Trophoblast cell (in vitro differentiated cells and primary cell): ENCODE results near the gene TNFSF13.

Experiments used
- DNase-seq, 2 donors: peaks; one replicate each; pipeline ENCODE4 v3.0.0-alpha.2; 2016
- H2AFZ ChIP-seq: 2 replicates; pipeline ENCODE4 v1.6.1; 2013; ENCODE audit warnings: low read length, moderate library complexity, mild to moderate bottlenecking; ENCODE audit not compliant: insufficient read depth, poor library complexity
- H2AK5ac ChIP-seq: 2 replicates; pipeline ENCODE4 v1.6.1; 2013; ENCODE audit warnings: mild to moderate bottlenecking, low read length
- H2BK120ac ChIP-seq: 2 replicates; pipeline ENCODE4 v1.6.1; 2013; ENCODE audit warnings: low read length, mild to moderate bottlenecking, moderate library complexity; ENCODE audit not compliant: insufficient read depth, poor library complexity
- H2BK12ac ChIP-seq: 2 replicates; pipeline ENCODE4 v1.6.1; 2013; ENCODE audit warnings: mild to moderate bottlenecking, low read length, moderate library complexity
- H2BK5ac ChIP-seq: 2 replicates; pipeline ENCODE4 v1.6.1; 2013; ENCODE audit warnings: low read length, low read depth, moderate library complexity, mild to moderate bottlenecking; ENCODE audit not compliant: poor library complexity
- H3K14ac ChIP-seq: 2 replicates; pipeline ENCODE4 v1.6.1; 2013; ENCODE audit warnings: mild to moderate bottlenecking, low read length
- H3K18ac ChIP-seq: 2 replicates; pipeline ENCODE4 v1.6.1; 2013; ENCODE audit warnings: mild to moderate bottlenecking, low read length
- H3K23ac ChIP-seq: 2 replicates; pipeline ENCODE4 v1.6.1; 2013; ENCODE audit warnings: low read length
- H3K27ac ChIP-seq: 2 replicates; pipeline ENCODE4 v1.5.1; 2013; ENCODE audit warnings: low read depth, mild to moderate bottlenecking, inconsistent platforms, low read length, moderate library complexity
- H3K27me3 ChIP-seq: 2 replicates; pipeline ENCODE4 v1.6.1; 2013; ENCODE audit warnings: inconsistent platforms, mild to moderate bottlenecking, low read length, moderate library complexity; ENCODE audit not compliant: insufficient read depth
- H3K36me3 ChIP-seq, 2 experiments: 1 replicate in 1 of 2; 2 replicates in 1 of 2; pipeline ENCODE4 v1.6.1; 2013; ENCODE audit warnings: low read length in 2 of 2, mild to moderate bottlenecking in 2 of 2, moderate library complexity in 1 of 2; ENCODE audit not compliant: insufficient read depth in 2 of 2, control insufficient read depth in 1 of 2
- H3K4ac ChIP-seq: 2 replicates; pipeline ENCODE4 v1.6.1; 2013; ENCODE audit warnings: low read depth, mild to moderate bottlenecking, low read length, moderate library complexity
- H3K4me1 ChIP-seq, 2 experiments: 1 replicate in 1 of 2; 2 replicates in 1 of 2; pipeline ENCODE4 v1.6.1; 2013; ENCODE audit warnings: low read length in 2 of 2, mild to moderate bottlenecking in 2 of 2, moderate library complexity in 1 of 2; ENCODE audit not compliant: insufficient read depth in 2 of 2, control insufficient read depth in 1 of 2
- H3K4me2 ChIP-seq: 2 replicates; pipeline ENCODE4 v1.6.1; 2013; ENCODE audit warnings: inconsistent platforms, mild to moderate bottlenecking, low read length, moderate library complexity
- H3K4me3 ChIP-seq: 2 replicates; pipeline ENCODE4 v1.5.1; 2013; ENCODE audit warnings: mild to moderate bottlenecking, low read depth, low read length, inconsistent platforms
- H3K79me1 ChIP-seq: one replicate; pipeline ENCODE4 v1.6.1; 2013; ENCODE audit warnings: low read length
- H3K79me2 ChIP-seq: 2 replicates; pipeline ENCODE4 v1.6.1; 2013; ENCODE audit warnings: low read length, mild to moderate bottlenecking; ENCODE audit not compliant: control insufficient read depth, insufficient read depth, poor library complexity
- H3K9ac ChIP-seq: 2 replicates; pipeline ENCODE4 v1.6.1; 2013; ENCODE audit warnings: mild to moderate bottlenecking, low read length
- H3K9me3 ChIP-seq: 2 replicates; pipeline ENCODE4 v1.6.1; 2013; ENCODE audit warnings: low read depth, mild to moderate bottlenecking, control low read depth, inconsistent platforms, low read length; ENCODE audit not compliant: insufficient read depth
- H4K12ac ChIP-seq: 2 replicates; pipeline ENCODE4 v1.6.1; 2013; ENCODE audit warnings: low read depth, mild to moderate bottlenecking, low read length, moderate library complexity
- H4K8ac ChIP-seq: 2 replicates; pipeline ENCODE4 v1.6.1; 2013; ENCODE audit warnings: low read depth, mild to moderate bottlenecking, low read length, moderate library complexity
- H4K91ac ChIP-seq: one replicate; pipeline ENCODE4 v1.6.1; 2013; ENCODE audit warnings: low read depth, mild to moderate bottlenecking, low read length, moderate library complexity
- WGBS: extraction: QIAGEN DNeasy Blood & Tissue Kit; methylation state at CpG from one replicate; pipeline ENCODE4 v1.1.7; 2013; ENCODE audit warnings: missing lambda C conversion rate; ENCODE audit not compliant: insufficient read length, insufficient coverage; ENCODE audit errors: extremely low coverage; 5-methylcytosine and 5-hydroxymethylcytosine counted together

Gene TNFSF13

DNA sequence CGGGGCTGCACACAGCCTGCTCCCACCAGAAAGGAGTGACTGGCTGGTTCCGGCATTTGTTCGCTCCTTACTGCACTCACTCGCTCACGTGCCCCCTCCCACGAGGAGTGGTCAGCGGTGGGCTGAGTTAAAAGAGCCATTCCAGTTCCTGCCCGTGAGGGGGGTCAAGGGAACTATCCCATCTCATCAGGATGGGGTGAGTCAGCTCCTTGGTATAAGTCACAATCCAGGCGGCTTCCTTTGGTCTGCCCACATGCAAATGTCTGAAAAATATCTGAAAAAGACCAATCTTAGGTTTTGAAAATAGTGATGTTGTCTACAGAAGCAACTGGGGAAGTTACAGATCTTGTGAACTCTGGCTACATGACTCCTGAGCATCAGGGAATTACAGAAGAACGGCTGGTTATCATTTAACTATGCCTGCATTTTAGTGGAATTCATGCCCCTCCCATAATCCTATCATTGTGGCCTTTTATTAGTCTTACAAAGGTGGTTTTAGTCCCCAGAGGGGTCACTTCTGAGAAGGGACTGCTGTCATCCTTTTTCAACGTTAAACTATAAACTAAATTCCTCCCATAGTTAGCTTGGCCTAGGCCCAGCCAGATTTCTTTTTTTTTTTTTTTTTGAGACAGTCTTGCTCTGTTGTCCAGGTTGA, 19.5 kb upstream of the TNFSF13 start:
- Histone ChIP-seq H3K9me3 (peaks cover 15% of the 10 kb centered on the region), H3K23ac (no peak overlapping the region), H3K4ac (no peak overlapping the region), H3K36me3 (no peaks in the 10 kb centered on the region), H3K27me3 (no peaks in the 10 kb centered on the region), H3K4me1 (no peaks in the 10 kb centered on the region), H2BK120ac (no peak overlapping the region), H2AK5ac (no peak overlapping the region), H3K4me2 (no peak overlapping the region), H2AFZ (no peak overlapping the region), H3K79me2 (no peaks in the 10 kb centered on the region), H4K91ac (no peak overlapping the region), H4K8ac (no peak overlapping the region), H4K12ac (no peak overlapping the region), H3K79me1 (no peaks in the 10 kb centered on the region), H3K4me3 (no peak overlapping the region), H2BK5ac (no peak overlapping the region), H3K9ac (no peak overlapping the region), H3K14ac (no peak overlapping the region), H3K18ac (no peak overlapping the region), H3K27ac (no peak overlapping the region), H2BK12ac (no peak overlapping the region)
- DNase-seq = no peak
- WGBS = no CpG with 5 or more reads among the region's 11 CpGs

DNA sequence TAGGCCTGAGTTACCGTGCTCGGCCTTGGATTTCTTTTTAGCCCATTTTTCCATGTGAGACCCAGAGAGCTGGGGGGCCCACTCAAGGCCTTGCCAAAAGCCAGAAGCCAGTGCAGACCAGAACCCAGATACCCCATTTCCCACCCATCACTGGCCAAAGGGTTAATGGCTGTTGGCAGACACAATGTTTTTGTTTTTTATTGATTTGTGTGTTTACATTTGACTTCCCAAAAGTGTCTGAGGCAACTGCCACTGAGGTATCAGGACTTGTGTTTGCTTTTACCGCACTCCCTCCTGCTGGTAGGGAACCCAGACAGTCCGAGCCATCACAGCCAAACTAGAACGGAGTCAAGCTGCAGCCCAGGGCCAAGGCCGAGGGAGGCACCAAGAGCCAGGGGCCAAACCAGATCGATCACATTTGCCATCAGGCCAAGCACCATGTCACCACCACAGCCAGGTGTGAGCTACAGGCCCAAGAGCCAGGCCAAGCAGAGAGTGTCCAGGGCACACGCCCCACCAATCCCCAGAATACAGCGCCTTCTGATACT, 17.4 kb upstream of the TNFSF13 start:
- Histone ChIP-seq H4K8ac (no peak overlapping the region), H3K4me1 (no peaks in the 10 kb centered on the region), H3K4ac (no peak overlapping the region), H3K79me2 (no peaks in the 10 kb centered on the region), H3K4me3 (no peak overlapping the region), H3K4me2 (no peak overlapping the region), H3K79me1 (no peaks in the 10 kb centered on the region), H2BK5ac (no peak overlapping the region), H2BK12ac (no peak overlapping the region), H3K27ac (no peak overlapping the region), H2AK5ac (no peak overlapping the region), H3K23ac (no peak overlapping the region), H3K14ac (no peak overlapping the region), H4K12ac (no peak overlapping the region), H3K27me3 (no peaks in the 10 kb centered on the region), H3K9me3 (peaks cover 13% of the 10 kb centered on the region), H3K18ac (no peak overlapping the region), H2AFZ (no peak overlapping the region), H4K91ac (no peak overlapping the region), H2BK120ac (no peak overlapping the region), H3K9ac (no peak overlapping the region), H3K36me3 (no peaks in the 10 kb centered on the region)
- DNase-seq = no peak
- no CpG with 5 or more reads among the region's 9 CpGs for WGBS

DNA sequence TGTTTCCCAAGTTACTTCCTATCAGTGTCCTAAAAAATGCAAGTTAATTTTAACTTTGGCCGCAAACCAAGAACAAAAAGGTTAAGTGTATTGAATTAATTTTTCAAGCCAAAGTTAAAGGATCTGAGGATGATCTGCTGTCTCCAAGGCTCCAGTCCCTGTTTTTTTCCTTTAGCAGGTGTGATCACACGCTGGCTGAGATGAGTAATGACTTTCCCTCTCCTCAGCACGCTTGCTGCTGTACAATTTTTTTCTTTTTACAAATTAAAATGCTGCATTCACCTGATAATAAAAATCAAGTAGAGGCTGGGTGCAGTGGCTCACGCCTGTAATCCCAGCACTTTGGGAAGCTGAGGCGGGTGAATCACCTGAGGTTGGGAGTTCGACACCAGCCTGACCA, 13.6 kb upstream of the TNFSF13 start:
- Histone ChIP-seq H2BK120ac (no peak overlapping the region), H3K4ac (no peak overlapping the region)

DNA sequence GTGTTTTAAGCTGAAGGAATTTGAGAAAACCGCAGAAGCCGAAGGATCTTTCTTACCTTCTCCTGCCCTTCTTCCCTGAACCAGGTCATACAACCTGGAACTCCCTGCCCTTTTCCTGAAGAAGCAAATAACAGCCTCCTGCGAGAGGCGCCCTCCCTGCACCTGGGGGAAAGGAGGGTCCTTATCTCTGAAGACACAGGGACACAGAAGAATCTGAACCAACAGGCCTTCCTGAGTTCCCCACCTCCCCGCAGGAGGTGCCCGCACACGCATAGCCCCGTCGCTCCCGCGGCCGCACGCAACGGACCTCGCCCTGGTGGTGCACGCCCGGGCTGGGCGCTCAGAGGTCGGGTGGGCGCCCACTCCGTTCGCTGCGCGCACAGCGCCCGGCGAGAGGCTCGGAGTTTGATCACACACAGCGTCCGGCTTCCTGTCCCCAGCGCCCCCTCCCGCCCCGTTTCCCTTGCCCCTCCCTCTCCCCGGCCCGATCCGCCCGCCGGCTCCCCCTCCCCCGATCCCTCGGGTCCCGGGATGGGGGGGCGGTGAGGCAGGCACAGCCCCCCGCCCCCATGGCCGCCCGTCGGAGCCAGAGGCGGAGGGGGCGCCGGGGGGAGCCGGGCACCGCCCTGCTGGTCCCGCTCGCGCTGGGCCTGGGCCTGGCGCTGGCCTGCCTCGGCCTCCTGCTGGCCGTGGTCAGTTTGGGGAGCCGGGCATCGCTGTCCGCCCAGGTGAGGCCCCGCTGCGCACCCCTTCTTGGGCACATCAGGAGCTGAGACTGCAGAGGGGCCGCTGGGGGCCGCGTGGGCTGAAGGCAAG, 9.8 kb upstream of the TNFSF13 start, which contains the start of gene TNFSF12:
Gene TNFSF12, plus strand, starts transcription at position 474 of the 816 bp plus-strand sequence. Its CDS starts 96 bp downstream, at position 570.
- no peak within 1 kb of the TSS for H2BK120ac ChIP-seq
- peak within 1 kb of the TSS; percentile 87 for H4K8ac ChIP-seq
- H4K91ac ChIP-seq = peak within 1 kb of the TSS; percentile 72
- no peak within 1 kb of the TSS for H2BK12ac ChIP-seq
- peak within 1 kb of the TSS; percentile 65 for H3K9ac ChIP-seq
- no peak within 1 kb of the TSS for H3K27ac ChIP-seq
- DNase-seq = peak in 1 of 2 donors; percentile 44
- H3K9me3 ChIP-seq = no peaks in the 10 kb centered on the region
- H3K36me3 ChIP-seq = no peaks in the 10 kb centered on the region
- peak within 1 kb of the TSS; percentile 96 for H3K14ac ChIP-seq
- H2AK5ac ChIP-seq = no peak within 1 kb of the TSS
- H4K12ac ChIP-seq = peak within 1 kb of the TSS; percentile 90
- no peak within 1 kb of the TSS for H2BK5ac ChIP-seq
- H3K27me3 ChIP-seq = no peaks in the 10 kb centered on the region
- peaks cover 6 to 10% of the 10 kb centered on the region in 2 experiments for H3K4me1 ChIP-seq
- no peaks in the 10 kb centered on the region for H3K79me2 ChIP-seq
- H3K4me3 ChIP-seq = peak within 1 kb of the TSS; percentile 79
- no peak within 1 kb of the TSS for H3K23ac ChIP-seq
- peaks cover 6% of the 10 kb centered on the region for H3K79me1 ChIP-seq
- peak within 1 kb of the TSS; percentile 16 for H3K4ac ChIP-seq
- H3K4me2 ChIP-seq = peak within 1 kb of the TSS; percentile 99
- peak within 1 kb of the TSS; percentile 87 for H2AFZ ChIP-seq
- WGBS = no CpG with 5 or more reads among the region's 65 CpGs
- H3K18ac ChIP-seq = peak within 1 kb of the TSS; percentile 74

More for the DNA sequence above, 13.6 kb upstream of the TNFSF13 start:
- Histone ChIP-seq H3K36me3 (no peaks in the 10 kb centered on the region), H4K12ac (no peak overlapping the region), H4K91ac (no peak overlapping the region), H3K9me3 (no peaks in the 10 kb centered on the region), H3K27me3 (no peaks in the 10 kb centered on the region), H3K9ac (no peak overlapping the region), H4K8ac (no peak overlapping the region), H3K4me1 (peaks cover 6 to 10% of the 10 kb centered on the region in 2 experiments), H3K4me3 (no peak overlapping the region), H2BK5ac (no peak overlapping the region), H3K14ac (no peak overlapping the region), H2BK12ac (no peak overlapping the region), H2AFZ (no peak overlapping the region), H2AK5ac (no peak overlapping the region), H3K4me2 (no peak overlapping the region), H3K23ac (no peak overlapping the region), H3K18ac (no peak overlapping the region), H3K27ac (no peak overlapping the region), H3K79me1 (peaks cover 6% of the 10 kb centered on the region), H3K79me2 (no peaks in the 10 kb centered on the region)
- no peak for DNase-seq
- WGBS = no CpG with 5 or more reads among the region's 6 CpGs
